Heart left ventricle (tissue), 16 donors: ENCODE results near the gene COQ6. TPM values are rescaled to one million over a fixed set of nuclear protein-coding genes. Genes with fewer than 3 reads are reported as not detected.
A peak's percentile ranks its signal among the peaks of the same experiment; 100 is the strongest.
"Not testable (repeated sequence)": the region's sequence is repeated elsewhere in the genome, so short reads cannot be mapped to it uniquely, and the experiment has no call there.

ENCODE experiments used
- ATAC-seq, 4 donors: fragments of 200-7000 bp; cut with Tn5 transposase; one replicate each; pipeline ENCODE4 v1.9.1; 2020 to 2022; ENCODE audit warnings: moderate library complexity in 4 of 4, mild to moderate bottlenecking in 3 of 4, moderate number of reproducible peaks in 1 of 4
- DNase-seq, 5 donors: peaks; one replicate each; pipeline ENCODE4 v3.0.0-alpha.2; 2020
- H3K27ac ChIP-seq, 12 donors: fragments of 200-600 bp; sonication (generic) in 4 of 12; one replicate each; pipeline versions ENCODE4 v1.5.0 to v1.8.0; 2016 to 2022; ENCODE audit warnings: mild to moderate bottlenecking in 2 of 12
- H3K27me3 ChIP-seq, 9 donors: fragments of 200-600 bp; sonication (generic) in 2 of 9; one replicate each; pipeline versions ENCODE4 v1.5.1 to v1.8.0; 2016 to 2022; ENCODE audit warnings: mild to moderate bottlenecking in 3 of 9
- H3K36me3 ChIP-seq, 9 donors: fragments of 200-600 bp; sonication (generic) in 2 of 9; one replicate each; pipeline versions ENCODE4 v1.5.0 to v1.8.0; 2018 to 2022; ENCODE audit warnings: mild to moderate bottlenecking in 2 of 9
- H3K4me1 ChIP-seq, 12 donors: fragments of 200-600 bp; sonication (generic) in 4 of 12; one replicate each; pipeline versions ENCODE4 v1.5.0 to v1.8.0; 2016 to 2022; ENCODE audit warnings: mild to moderate bottlenecking in 3 of 12
- H3K4me3 ChIP-seq, 12 donors: fragments of 200-600 bp; sonication (generic) in 4 of 12; one replicate each; pipeline versions ENCODE4 v1.5.0 to v1.8.0; 2017 to 2022; ENCODE audit warnings: mild to moderate bottlenecking in 9 of 12, moderate library complexity in 4 of 12
- H3K9me3 ChIP-seq, 12 donors: fragments of 200-600 bp; sonication (generic) in 4 of 12; one replicate each; pipeline versions ENCODE4 v1.5.0 to v1.8.0; 2016 to 2022; ENCODE audit warnings: mild to moderate bottlenecking in 1 of 12
- POLR2A ChIP-seq, 2 donors: fragments of 450-650 bp; IDR thresholded peaks; one replicate each; pipeline ENCODE4 v1.6.1; 2017; ENCODE audit warnings: antibody characterized with exemption in 2 of 2, mild to moderate bottlenecking in 2 of 2, moderate library complexity in 2 of 2
- whole genome bisulfite sequencing, 4 donors: extraction: QIAGEN DNeasy Blood & Tissue Kit in 2 of 4; methylation state at CpG; one replicate each; pipeline versions ENCODE4 v1.1.5 to v1.1.7; 2013 to 2018; 5-methylcytosine and 5-hydroxymethylcytosine counted together
- intact Hi-C, 10 donors: fragments of 100-400 bp; cut with DNase I; formaldehyde crosslinking; loops; one replicate each; pipeline versions ENCODE4 v1.11.1 to v1.14.2; 2022
- polyA plus RNA-seq, 2 donors: library from polyadenylated mRNA; stranded (reverse); fragments of 200-250 nt; gene quantifications; one replicate each; pipeline ENCODE4 v1.2.3, GENCODE V29; 2013
- total RNA-seq, 9 donors: library from RNA; depleted of rRNA in 2 of 9; stranded (reverse); fragments of >200 nt in 2 of 9; fragmentation: NEBNext Ultra II Directional in 3 of 9; extraction: Animal tissue kit (Norgen Biotek cat#: 25700) in 3 of 9; gene quantifications; one replicate each; pipeline versions ENCODE4 v1.1.0 to v1.2.4, GENCODE V29; 2016 to 2023
- TF ChIP-seq, protein P1 (sequence below), 12 donors: fragments of 200-600 bp; sonication (generic) in 4 of 12; IDR thresholded peaks; one replicate each; pipeline versions ENCODE4 v1.5.0 to v1.8.0; 2018 to 2022; ENCODE audit warnings: antibody characterized with exemption in 12 of 12, mild to moderate bottlenecking in 5 of 12
- donor health status: ischemic (EF 13 %, LVEDD 7.1; RV severe dilation, severe dysfunction).
- donor health status: healthy with polysubstance abuse.
- donor health status: DM: no; HTN: yes; CAD: no.
- donor health status: DM: no; HTN: no; CAD: no.
- donor health status: ischemic (EF 25% LVEDD 6.9; RV normal size, moderate dysfunction).
- donor health status: ischemic (EF 25% LVEDD 5.7; RV mildly dilated, moderate dysfunction).
- donor health status: healthy.
- donor health status: DM: yes; HTN: yes; CAD: no.
- donor health status: ischemic (EF 35%, LVEDD 5.7; RV mildly dilated, moderate dysfunction).
- donor health status: nonischemic (EF 11% LVEDD 7.7; RV severe dilation, severe dysfunction).
- donor health status: DM: yes; HTN: yes; CAD: no.
- donor health status: PGD.
- donor health status: ischemic (EF 29% LVEDD 5.4; RV normal size, mild dysfunction).
- donor health status: nonischemic (EF 23%, LVEDD 6.1; RV moderate dilation, normal function).

Gene COQ6
- total and polyA plus RNA-seq, 11 donors, result 30.4 to 115 (median 41.1) TPM

DNA sequence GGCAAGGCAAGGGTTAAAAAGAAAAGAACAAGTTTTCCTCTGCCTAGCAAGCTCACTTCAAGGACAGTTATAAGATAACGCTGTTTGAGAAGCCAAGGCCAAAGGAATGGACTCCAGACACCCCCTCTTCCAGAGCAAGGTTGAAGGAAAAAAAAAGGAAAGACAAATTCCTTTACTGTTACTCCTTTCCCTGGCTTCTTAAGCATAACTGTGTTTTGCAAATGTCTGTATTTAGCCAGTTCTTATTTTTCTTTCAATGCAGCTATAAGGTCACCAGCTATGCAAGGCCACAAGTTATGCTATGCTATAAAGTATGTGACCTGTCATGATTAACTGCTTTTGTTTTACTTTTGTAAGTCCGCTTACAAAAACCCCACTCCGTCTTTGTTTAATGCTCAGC, 36.8 kb upstream of the COQ6 start:
- no peak for ATAC-seq
- Histone ChIP-seq H3K9me3 (peaks cover 0 to 9% (median 0%) of the 10 kb centered on the region in 12 donors), H3K27ac (no peak overlapping the region), H3K27me3 (no peaks in the 10 kb centered on the region), H3K36me3 (peaks cover 0 to 93% (median 84%) of the 10 kb centered on the region in 9 donors), H3K4me1 (no peaks in the 10 kb centered on the region), H3K4me3 (no peak overlapping the region)
- intact Hi-C loops, result no loop called here
- no peak for TF ChIP-seq POLR2A (IDR thresholded peaks at IDR 0.05)
- TF ChIP-seq, protein P1, sequence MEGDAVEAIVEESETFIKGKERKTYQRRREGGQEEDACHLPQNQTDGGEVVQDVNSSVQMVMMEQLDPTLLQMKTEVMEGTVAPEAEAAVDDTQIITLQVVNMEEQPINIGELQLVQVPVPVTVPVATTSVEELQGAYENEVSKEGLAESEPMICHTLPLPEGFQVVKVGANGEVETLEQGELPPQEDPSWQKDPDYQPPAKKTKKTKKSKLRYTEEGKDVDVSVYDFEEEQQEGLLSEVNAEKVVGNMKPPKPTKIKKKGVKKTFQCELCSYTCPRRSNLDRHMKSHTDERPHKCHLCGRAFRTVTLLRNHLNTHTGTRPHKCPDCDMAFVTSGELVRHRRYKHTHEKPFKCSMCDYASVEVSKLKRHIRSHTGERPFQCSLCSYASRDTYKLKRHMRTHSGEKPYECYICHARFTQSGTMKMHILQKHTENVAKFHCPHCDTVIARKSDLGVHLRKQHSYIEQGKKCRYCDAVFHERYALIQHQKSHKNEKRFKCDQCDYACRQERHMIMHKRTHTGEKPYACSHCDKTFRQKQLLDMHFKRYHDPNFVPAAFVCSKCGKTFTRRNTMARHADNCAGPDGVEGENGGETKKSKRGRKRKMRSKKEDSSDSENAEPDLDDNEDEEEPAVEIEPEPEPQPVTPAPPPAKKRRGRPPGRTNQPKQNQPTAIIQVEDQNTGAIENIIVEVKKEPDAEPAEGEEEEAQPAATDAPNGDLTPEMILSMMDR (IDR thresholded peaks at IDR 0.05), result no peak
- DNase-seq, result no peak
- 76 to 82% (median 78%) methylated on average over 3 of the region's 3 CpGs for WGBS, 4 donors

DNA sequence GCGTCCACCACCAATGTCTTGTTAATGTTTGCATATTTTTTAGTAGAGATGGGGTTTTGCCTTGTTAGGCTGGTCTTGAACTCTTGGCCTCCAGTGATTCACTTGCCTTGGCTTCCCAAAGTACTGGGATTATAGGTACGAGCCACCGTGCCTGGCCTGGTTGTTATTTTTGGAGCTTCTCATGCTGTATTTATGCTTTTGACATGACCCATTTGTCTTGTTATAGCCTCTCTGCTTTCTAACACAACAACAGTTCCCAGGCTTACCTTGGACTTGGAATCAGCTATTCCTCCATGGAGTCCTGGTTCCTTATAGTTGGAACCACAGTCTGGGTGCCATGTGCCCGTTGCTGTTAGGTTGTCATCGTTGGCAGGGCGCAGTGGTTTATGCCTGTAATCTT, 33.8 kb upstream of the COQ6 start:
- Histone ChIP-seq H3K4me3 (no peak overlapping the region), H3K4me1 (no peaks in the 10 kb centered on the region), H3K27me3 (no peaks in the 10 kb centered on the region), H3K27ac (no peak overlapping the region), H3K9me3 (peaks cover 0 to 9% (median 0%) of the 10 kb centered on the region in 12 donors), H3K36me3 (peaks cover 0 to 92% (median 77%) of the 10 kb centered on the region in 9 donors)
- DNase-seq (no peak), ATAC-seq (no peak)
- TF ChIP-seq POLR2A (IDR thresholded peaks at IDR 0.05), result no peak
- intact Hi-C loops, result no loop called here
- WGBS, 4 donors, result 75 to 83% (median 81%) methylated on average over 6 of the region's 6 CpGs

DNA sequence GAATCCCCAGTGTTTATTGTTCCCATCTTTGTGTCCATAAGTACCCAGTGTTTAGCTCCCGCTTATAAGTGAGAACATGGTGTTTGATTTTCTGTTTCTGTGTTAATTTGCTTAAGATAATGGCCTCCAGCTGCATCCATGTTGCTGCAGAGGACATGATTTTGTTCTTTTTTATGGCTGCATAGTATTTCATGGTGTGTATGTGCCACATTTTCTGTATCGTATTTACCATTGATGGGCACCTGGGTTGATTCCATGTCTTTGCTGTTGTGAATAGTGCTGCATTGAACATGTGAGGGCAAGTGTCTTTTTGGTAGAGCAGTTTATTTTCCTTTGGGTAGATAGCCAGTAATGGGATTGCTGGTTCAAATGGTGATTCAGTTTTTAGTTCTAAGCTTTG, 30.6 kb upstream of the COQ6 start:
- H3K9me3 ChIP-seq, H3K4me1 ChIP-seq, DNase-seq, intact Hi-C loops, ATAC-seq, H3K4me3 ChIP-seq, H3K27me3 ChIP-seq, H3K27ac ChIP-seq: not testable (repeated sequence)
- peaks cover 0 to 94% (median 83%) of the 10 kb centered on the region in 9 donors for H3K36me3 ChIP-seq
- 96 to 98% (median 97%) methylated on average over 2 of the region's 2 CpGs for WGBS, 4 donors

DNA sequence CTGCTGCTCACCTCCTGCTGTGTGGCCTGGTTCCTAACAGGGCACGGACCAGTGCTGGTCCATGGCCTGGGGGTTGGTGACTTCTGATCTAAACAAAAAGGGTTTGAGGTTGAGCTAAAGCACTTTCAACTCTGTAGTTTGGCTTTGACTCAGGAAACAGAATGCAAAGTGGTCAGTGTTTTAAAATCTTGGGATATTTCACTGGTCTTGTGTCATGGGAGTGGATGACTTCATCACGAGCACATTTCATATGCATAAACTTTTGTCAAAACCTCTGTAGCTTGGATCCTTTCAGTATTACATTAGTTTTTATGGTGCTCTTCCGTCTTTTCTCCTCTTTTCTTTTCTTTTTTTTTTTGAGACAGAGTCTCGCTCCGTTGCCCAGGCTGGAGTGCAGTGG, 25.8 kb upstream of the COQ6 start:
- Histone ChIP-seq H3K4me3 (no peak overlapping the region), H3K9me3 (no peaks in the 10 kb centered on the region), H3K4me1 (no peaks in the 10 kb centered on the region), H3K36me3 (peaks cover 0 to 100% (median 94%) of the 10 kb centered on the region in 9 donors), H3K27me3 (no peaks in the 10 kb centered on the region), H3K27ac (no peak overlapping the region)
- ATAC-seq, result no peak
- DNase-seq, result no peak
- TF ChIP-seq, protein P1 (IDR thresholded peaks at IDR 0.05), result no peak
- no peak for TF ChIP-seq POLR2A (IDR thresholded peaks at IDR 0.05)
- WGBS, 4 donors, result 86 to 96% (median 87%) methylated on average over 5 of the region's 5 CpGs
- intact Hi-C loops, result no loop called here

DNA sequence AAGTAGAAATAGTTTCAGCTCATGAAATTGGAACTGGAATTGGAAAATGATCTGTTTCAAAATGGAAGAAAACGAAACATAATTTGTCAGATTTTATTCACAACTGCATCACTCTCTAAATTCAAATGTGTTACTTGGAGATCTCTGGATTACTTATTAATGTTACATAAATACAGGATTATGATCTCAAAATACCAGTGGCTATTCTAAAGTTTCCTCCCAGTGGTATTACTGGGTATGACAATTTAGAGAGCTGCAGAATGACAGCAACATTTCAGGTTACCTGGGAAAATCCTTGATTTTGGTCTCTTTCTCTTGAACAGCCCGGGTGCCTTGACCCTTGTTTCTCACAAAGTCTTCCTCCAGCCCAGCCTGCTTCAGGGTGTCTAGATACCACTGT, 14.4 kb upstream of the COQ6 start:
- intact Hi-C loops, result no loop called here
- no peaks in the 10 kb centered on the region for H3K27me3 ChIP-seq
- ATAC-seq (no peak), DNase-seq (no peak)
- H3K9me3 ChIP-seq, result no peaks in the 10 kb centered on the region
- peaks cover 0 to 98% (median 78%) of the 10 kb centered on the region in 9 donors for H3K36me3 ChIP-seq
- WGBS, 4 donors, result 86 to 89% (median 87%) methylated on average over 2 of the region's 2 CpGs
- TF ChIP-seq POLR2A (IDR thresholded peaks at IDR 0.05), result no peak
- TF ChIP-seq, protein P1 (IDR thresholded peaks at IDR 0.05), result peak in 2 of 12 donors; percentile 4 to 21
- no peak overlapping the region for H3K4me3 ChIP-seq
- H3K27ac ChIP-seq, result no peak overlapping the region
- no peaks in the 10 kb centered on the region for H3K4me1 ChIP-seq
